HCT116 (cell line): ENCODE measurements around the gene GPR146. TPM values are rescaled to one million over a fixed set of nuclear protein-coding genes. Genes with fewer than 3 reads are reported as not detected.

Experiments
- ATAC-seq: fragments of 200-7000 bp; cut with Tn5 transposase; 2 replicates; pipeline ENCODE4 v1.9.1; 2020; ENCODE audit warnings: mild to moderate bottlenecking, moderate library complexity
- BruUV-seq: library from RNA; stranded (reverse); fragments of 400-500 nt; replicated peaks from 2 replicates; lab custom pipeline; 2021; lab: Mats Ljungman, UMichigan
- CTCF ChIA-PET: fragments of 300-600 bp; sonication (Branson Sonifier 250); formaldehyde crosslinking; loops from one replicate; lab custom pipeline; 2021; ENCODE audit warnings: antibody characterized with exemption; lab: Charles Lee
- POLR2A ChIA-PET: fragments of 300-600, 350-600 bp; sonication (Branson Sonifier 250); formaldehyde crosslinking; loops from one replicate; lab custom pipeline; 2021; ENCODE audit warnings: antibody characterized with exemption; lab: Charles Lee
- RAD21 ChIA-PET, 2 experiments: fragments of 300-600 bp; sonication (Branson Sonifier 250); formaldehyde crosslinking; loops; one replicate each; lab custom pipeline; 2023; ENCODE audit warnings: low total read pairs in 2 of 2; ENCODE audit not compliant: uncharacterized antibody in 2 of 2, unreplicated experiment in 2 of 2, low non-redundant PET in 1 of 2; lab: Charles Lee
- DNase-seq: peaks from one replicate; pipeline ENCODE4 v3.0.0-alpha.2; 2010; ENCODE audit warnings: low read depth, low spot score
- H2AFZ ChIP-seq: fragments of 200-600 bp; shearing (Covaris generic), sonication (generic); 2 replicates; pipeline ENCODE4 v1.6.1; 2017; ENCODE audit warnings: low read depth, mixed run types, mixed read lengths, antibody characterized with exemption, low read length; ENCODE audit not compliant: poor library complexity, severe bottlenecking
- H3K27ac ChIP-seq: 2 replicates; pipeline ENCODE4 v1.5.1; 2012; ENCODE audit warnings: low read depth, low read length
- H3K27me3 ChIP-seq: fragments of 200-600 bp; sonication (generic); 2 replicates; pipeline ENCODE4 v1.6.1; 2016; ENCODE audit warnings: mixed run types, low read length, mixed read lengths; ENCODE audit not compliant: insufficient read depth
- H3K36me3 ChIP-seq, 2 experiments: fragments of 200-500 bp in 1 of 2; fragments of 200-600 bp in 1 of 2; sonication (Bioruptor generic) in 1 of 2; sonication (generic) in 1 of 2; 2 replicates each; pipeline versions ENCODE4 v1.5.1 to v1.6.1; 2014 to 2016; ENCODE audit warnings: low read length in 2 of 2, inconsistent platforms in 1 of 2, mixed read lengths in 1 of 2, mixed run types in 1 of 2; ENCODE audit not compliant: insufficient read depth in 2 of 2, control insufficient read depth in 1 of 2
- H3K4me1 ChIP-seq, 2 experiments: fragments of 200-600 bp in 1 of 2; sonication (generic) in 1 of 2; 2 replicates each; pipeline versions ENCODE4 v1.5.1 to v1.6.1; 2012 to 2017; ENCODE audit warnings: low read length in 2 of 2, inconsistent platforms in 1 of 2, mild to moderate bottlenecking in 1 of 2, mixed read lengths in 1 of 2, mixed run types in 1 of 2, moderate library complexity in 1 of 2; ENCODE audit not compliant: insufficient read depth in 2 of 2, control insufficient read depth in 1 of 2
- H3K4me2 ChIP-seq: fragments of 200-600 bp; sonication (generic); 2 replicates; pipeline ENCODE4 v1.6.1; 2017; ENCODE audit warnings: mixed run types, low read length, mixed read lengths
- H3K4me3 ChIP-seq, 2 experiments: fragments of 200-600 bp in 1 of 2; sonication (generic) in 1 of 2; replicated peaks in 1 of 2; 2 replicates each; pipeline ENCODE4 v1.5.1; 2011 to 2016; ENCODE audit warnings: low read length in 2 of 2, control low read depth in 1 of 2, low read depth in 1 of 2, mild to moderate bottlenecking in 1 of 2, mixed read lengths in 1 of 2, mixed run types in 1 of 2
- H3K79me2 ChIP-seq: fragments of 200-600 bp; sonication (generic); 2 replicates; pipeline ENCODE4 v1.6.1; 2017; ENCODE audit warnings: mild to moderate bottlenecking, mixed run types, low read length, moderate library complexity, mixed read lengths; ENCODE audit not compliant: insufficient read depth
- H3K9ac ChIP-seq: fragments of 200-600 bp; sonication (generic); 2 replicates; pipeline ENCODE4 v1.6.1; 2016; ENCODE audit warnings: low read length, mixed read lengths
- H3K9me2 ChIP-seq: fragments of 200-600 bp; sonication (generic), shearing (Covaris generic); 2 replicates; pipeline ENCODE4 v1.6.1; 2017; ENCODE audit warnings: mixed run types, mild to moderate bottlenecking, moderate library complexity; ENCODE audit not compliant: insufficient read depth
- H3K9me3 ChIP-seq, 2 experiments: fragments of 200-500 bp in 1 of 2; fragments of 200-600 bp in 1 of 2; sonication (Bioruptor generic) in 1 of 2; sonication (generic) in 1 of 2; 2 replicates each; pipeline ENCODE4 v1.6.1; 2014 to 2017; ENCODE audit warnings: low read length in 2 of 2, mixed read lengths in 2 of 2, inconsistent platforms in 1 of 2, low read depth in 1 of 2, mild to moderate bottlenecking in 1 of 2, mixed run types in 1 of 2, moderate library complexity in 1 of 2; ENCODE audit not compliant: control insufficient read depth in 1 of 2, insufficient read depth in 1 of 2
- H4K20me1 ChIP-seq: fragments of 200-600 bp; sonication (generic), shearing (Covaris generic); 2 replicates; pipeline ENCODE4 v1.6.1; 2017; ENCODE audit warnings: mixed run types, mild to moderate bottlenecking, moderate library complexity; ENCODE audit not compliant: insufficient read depth
- ATF3 ChIP-seq: IDR thresholded peaks from 2 replicates; pipeline ENCODE4 v1.6.1; 2012
- CBX3 ChIP-seq: IDR thresholded peaks from 2 replicates; pipeline ENCODE4 v1.6.1; 2012; ENCODE audit warnings: low read depth
- ELF1 ChIP-seq: IDR thresholded peaks from 2 replicates; pipeline ENCODE4 v1.6.1; 2012; ENCODE audit warnings: low read depth, borderline replicate concordance
- FOSL1 ChIP-seq: IDR thresholded peaks from 2 replicates; pipeline ENCODE4 v1.6.1; 2012; ENCODE audit warnings: low read depth
- JUND ChIP-seq: IDR thresholded peaks from 2 replicates; pipeline ENCODE4 v1.6.1; 2012
- POLR2AphosphoS5 ChIP-seq: IDR thresholded peaks from 2 replicates; pipeline ENCODE4 v1.6.1; 2011; ENCODE audit warnings: mild to moderate bottlenecking, low read depth, low read length, moderate library complexity
- RAD21 ChIP-seq: IDR thresholded peaks from 2 replicates; pipeline ENCODE4 v1.6.1; 2012; ENCODE audit warnings: low read depth, mild to moderate bottlenecking
- REST ChIP-seq: IDR thresholded peaks from 2 replicates; pipeline ENCODE4 v1.6.1; 2012; ENCODE audit warnings: low read depth
- SIN3A ChIP-seq: IDR thresholded peaks from 2 replicates; pipeline ENCODE4 v1.6.1; 2012; ENCODE audit warnings: low read depth
- SP1 ChIP-seq: IDR thresholded peaks from 2 replicates; pipeline ENCODE4 v1.6.1; 2012; ENCODE audit warnings: low read depth
- SRF ChIP-seq: IDR thresholded peaks from 2 replicates; pipeline ENCODE4 v1.6.1; 2012; ENCODE audit warnings: low read depth
- TCF7L2 ChIP-seq: IDR thresholded peaks from 2 replicates; pipeline ENCODE4 v1.7.0; 2011; ENCODE audit warnings: borderline replicate concordance, inconsistent platforms; ENCODE audit not compliant: insufficient read depth, insufficient read length; ENCODE audit errors: extremely low read depth
- YY1 ChIP-seq: IDR thresholded peaks from 2 replicates; pipeline ENCODE4 v1.6.1; 2011; ENCODE audit warnings: low read length, low read depth, moderate library complexity, mild to moderate bottlenecking; ENCODE audit not compliant: insufficient replicate concordance; ENCODE audit errors: extremely low read depth
- ZFX ChIP-seq: fragments of 450-650 bp; IDR thresholded peaks from 2 replicates; pipeline ENCODE4 v1.6.1; 2017
- ZNF274 ChIP-seq: fragments of 200-500 bp; sonication (Bioruptor generic); IDR thresholded peaks from 2 replicates; pipeline ENCODE4 v1.6.1; 2014; ENCODE audit warnings: mild to moderate bottlenecking, low read depth, low read length, inconsistent platforms
- intact Hi-C: fragments of 100-400 bp; cut with micrococcal nuclease; formaldehyde crosslinking; loops from 2 replicates; pipeline ENCODE4 v1.10.0; 2022
- total RNA-seq: library from RNA; stranded (reverse); gene quantifications from one replicate; pipeline ENCODE4 v1.2.1, GENCODE V29; 2021; ENCODE audit not compliant: unreplicated experiment
- TF ChIP-seq, protein P1 (sequence below): IDR thresholded peaks from 2 replicates; pipeline ENCODE4 v1.6.1; 2011; ENCODE audit warnings: mild to moderate bottlenecking, low read length, moderate library complexity; ENCODE audit not compliant: insufficient replicate concordance; ENCODE audit errors: extremely low read depth
- TF ChIP-seq, protein P2 (sequence below), 3 experiments: fragments of 200-600 bp in 1 of 3; sonication (generic) in 1 of 3; IDR thresholded peaks in 2 of 3; conservative IDR thresholded peaks in 1 of 3; 2 replicates each; pipeline ENCODE4 v1.5.1; 2012 to 2017; ENCODE audit warnings: low read depth in 2 of 3, low read length in 2 of 3, antibody characterized with exemption in 1 of 3, borderline replicate concordance in 1 of 3, control low read depth in 1 of 3, mild to moderate bottlenecking in 1 of 3, mixed read lengths in 1 of 3, mixed run types in 1 of 3, moderate library complexity in 1 of 3; ENCODE audit not compliant: insufficient read depth in 1 of 3
- TF ChIP-seq, protein P3 (sequence below): IDR thresholded peaks from 2 replicates; pipeline ENCODE4 v1.6.1; 2012

Gene GPR146
- total RNA-seq, 1 experiment from 2014 or later: 2.4 TPM

GRCh38 chr7:1058821-1059199, 14.5 kb downstream of the GPR146 start:
- H2AFZ ChIP-seq: no peak overlapping the region
- no peaks in the 10 kb centered on the region for H3K36me3 ChIP-seq
- ChIA-PET POLR2A (no interaction called here), RAD21 (no interaction called here), CTCF (no interaction called here)
- no peak overlapping the region for H3K27ac ChIP-seq
- intact Hi-C loops: no loop called here
- BruUV-seq: no TSS peak
- H4K20me1 ChIP-seq: no peaks in the 10 kb centered on the region
- DNase-seq: no peak
- no peaks in the 10 kb centered on the region for H3K9me3 ChIP-seq
- H3K27me3 ChIP-seq: no peaks in the 10 kb centered on the region
- no peak overlapping the region for H3K9ac ChIP-seq
- H3K9me2 ChIP-seq: no peaks in the 10 kb centered on the region
- no peak overlapping the region for H3K4me3 ChIP-seq
- TF ChIP-seq TCF7L2: no peak
- TF ChIP-seq SP1: no peak
- no peak for TF ChIP-seq FOSL1
- no peak for TF ChIP-seq ZFX
- TF ChIP-seq YY1: no peak
- no peak for TF ChIP-seq POLR2AphosphoS5
- TF ChIP-seq JUND: no peak
- TF ChIP-seq CBX3: no peak
- TF ChIP-seq REST: no peak
- no peak for TF ChIP-seq ATF3
- TF ChIP-seq SRF: no peak
- no peak for TF ChIP-seq ZNF274
- no peak for TF ChIP-seq ELF1
- TF ChIP-seq, protein P1, sequence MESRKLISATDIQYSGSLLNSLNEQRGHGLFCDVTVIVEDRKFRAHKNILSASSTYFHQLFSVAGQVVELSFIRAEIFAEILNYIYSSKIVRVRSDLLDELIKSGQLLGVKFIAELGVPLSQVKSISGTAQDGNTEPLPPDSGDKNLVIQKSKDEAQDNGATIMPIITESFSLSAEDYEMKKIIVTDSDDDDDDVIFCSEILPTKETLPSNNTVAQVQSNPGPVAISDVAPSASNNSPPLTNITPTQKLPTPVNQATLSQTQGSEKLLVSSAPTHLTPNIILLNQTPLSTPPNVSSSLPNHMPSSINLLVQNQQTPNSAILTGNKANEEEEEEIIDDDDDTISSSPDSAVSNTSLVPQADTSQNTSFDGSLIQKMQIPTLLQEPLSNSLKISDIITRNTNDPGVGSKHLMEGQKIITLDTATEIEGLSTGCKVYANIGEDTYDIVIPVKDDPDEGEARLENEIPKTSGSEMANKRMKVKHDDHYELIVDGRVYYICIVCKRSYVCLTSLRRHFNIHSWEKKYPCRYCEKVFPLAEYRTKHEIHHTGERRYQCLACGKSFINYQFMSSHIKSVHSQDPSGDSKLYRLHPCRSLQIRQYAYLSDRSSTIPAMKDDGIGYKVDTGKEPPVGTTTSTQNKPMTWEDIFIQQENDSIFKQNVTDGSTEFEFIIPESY: no peak
- TF ChIP-seq, protein P2, sequence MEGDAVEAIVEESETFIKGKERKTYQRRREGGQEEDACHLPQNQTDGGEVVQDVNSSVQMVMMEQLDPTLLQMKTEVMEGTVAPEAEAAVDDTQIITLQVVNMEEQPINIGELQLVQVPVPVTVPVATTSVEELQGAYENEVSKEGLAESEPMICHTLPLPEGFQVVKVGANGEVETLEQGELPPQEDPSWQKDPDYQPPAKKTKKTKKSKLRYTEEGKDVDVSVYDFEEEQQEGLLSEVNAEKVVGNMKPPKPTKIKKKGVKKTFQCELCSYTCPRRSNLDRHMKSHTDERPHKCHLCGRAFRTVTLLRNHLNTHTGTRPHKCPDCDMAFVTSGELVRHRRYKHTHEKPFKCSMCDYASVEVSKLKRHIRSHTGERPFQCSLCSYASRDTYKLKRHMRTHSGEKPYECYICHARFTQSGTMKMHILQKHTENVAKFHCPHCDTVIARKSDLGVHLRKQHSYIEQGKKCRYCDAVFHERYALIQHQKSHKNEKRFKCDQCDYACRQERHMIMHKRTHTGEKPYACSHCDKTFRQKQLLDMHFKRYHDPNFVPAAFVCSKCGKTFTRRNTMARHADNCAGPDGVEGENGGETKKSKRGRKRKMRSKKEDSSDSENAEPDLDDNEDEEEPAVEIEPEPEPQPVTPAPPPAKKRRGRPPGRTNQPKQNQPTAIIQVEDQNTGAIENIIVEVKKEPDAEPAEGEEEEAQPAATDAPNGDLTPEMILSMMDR (IDR thresholded peaks at IDR 0.05 in 2 of 3, conservative IDR thresholded peaks at IDR 0.05 in 1 of 3; ENCODE audit: borderline replicate concordance in 1 of 3, insufficient read depth in 1 of 3, low read depth in 2 of 3, low read length in 2 of 3): no peak
- TF ChIP-seq RAD21: no peak
- TF ChIP-seq, protein P3, sequence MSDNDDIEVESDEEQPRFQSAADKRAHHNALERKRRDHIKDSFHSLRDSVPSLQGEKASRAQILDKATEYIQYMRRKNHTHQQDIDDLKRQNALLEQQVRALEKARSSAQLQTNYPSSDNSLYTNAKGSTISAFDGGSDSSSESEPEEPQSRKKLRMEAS: no peak
- no peak for TF ChIP-seq SIN3A
- TF ChIP-seq, all 23 proteins: peak for 0
- Histone ChIP-seq H3K79me2 (peaks cover 3% of the 10 kb centered on the region; the same call in 1 of the 2 replicates), H3K4me1 (no peaks in the 10 kb centered on the region), H3K4me2 (no peak overlapping the region)
- no peak for ATAC-seq
